Measurements from ENCODE around the gene TMC5. TPM values are rescaled to one million over a fixed set of nuclear protein-coding genes. Genes with fewer than 3 reads are reported as not detected.

TMC5 gene
- total and polyA plus RNA-seq, 2 of the 8 experiments (the other 6 are each of a cell fraction or from before 2014, with no cell fraction given), result 1.6 to 1.8 TPM

DNA sequence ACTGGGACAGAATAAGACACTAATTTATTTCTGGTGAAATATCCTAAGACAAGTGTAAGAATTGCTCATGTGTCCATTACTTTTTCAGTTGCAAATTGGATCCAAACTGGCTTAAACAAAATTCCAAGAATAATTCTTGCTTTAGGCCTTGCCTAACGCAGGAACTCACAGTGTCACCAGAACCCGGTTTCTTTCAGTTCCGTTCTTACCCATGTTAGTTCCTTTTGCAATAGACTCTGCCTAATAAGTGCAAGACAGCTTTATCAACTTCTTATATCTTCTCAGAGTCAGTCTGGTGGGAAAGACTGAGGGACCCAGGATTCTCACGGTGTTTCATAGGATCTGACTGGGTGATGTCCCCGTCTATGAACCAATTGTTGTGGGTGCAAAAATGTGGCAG, 79.5 kb downstream of the TMC5 start (continued):
- TF ChIP-seq CHD7 (IDR thresholded peaks at IDR 0.05; ENCODE audit: insufficient replicate concordance, low read length) (no peak), EZH2 (IDR thresholded peaks at IDR 0.05; ENCODE audit: low read depth, low read length, severe bottlenecking) (no peak), ATF2 (IDR thresholded peaks at IDR 0.05; ENCODE audit: low read length) (no peak)
